Measurements from ENCODE around the gene ABHD14A. TPM values are rescaled to one million over a fixed set of nuclear protein-coding genes. Genes with fewer than 3 reads are reported as not detected.
"Not testable (repeated sequence)": the region's sequence is repeated elsewhere in the genome, so short reads cannot be mapped to it uniquely, and the experiment has no call there.

Gene ABHD14A
- total RNA-seq = 1 to 10 TPM; 6.1 to 8.6 TPM
- long read RNA-seq, transcript ABHD14A-201 (5 exons, 1,062 nt) = major isoform, 7 of 11 reads
- long read RNA-seq, partial matches to known transcripts = 0 of 11 reads
- long read RNA-seq, other reads (novel, unspliced or antisense) = 4 of 11 reads

- intact Hi-C loops (cut with DNase I, micrococcal nuclease) = no loop called here
- DNase-seq (peak; percentile 87 to 88), ATAC-seq (peak; percentile 84)
Observed at GRCh38 chr3:51974963-51975851, at the start of gene ABHD14A. Gene ABHD14A, plus strand, starts transcription at chr3:51975064. Its CDS starts 72 bp downstream, at chr3:51975136.

- intact Hi-C loops (cut with DNase I, micrococcal nuclease) = no loop called here
- ATAC-seq (no peak), DNase-seq (no peak)
Observed at GRCh38 chr3:51927061-51927977, 47.5 kb upstream of the ABHD14A start.

DNA sequence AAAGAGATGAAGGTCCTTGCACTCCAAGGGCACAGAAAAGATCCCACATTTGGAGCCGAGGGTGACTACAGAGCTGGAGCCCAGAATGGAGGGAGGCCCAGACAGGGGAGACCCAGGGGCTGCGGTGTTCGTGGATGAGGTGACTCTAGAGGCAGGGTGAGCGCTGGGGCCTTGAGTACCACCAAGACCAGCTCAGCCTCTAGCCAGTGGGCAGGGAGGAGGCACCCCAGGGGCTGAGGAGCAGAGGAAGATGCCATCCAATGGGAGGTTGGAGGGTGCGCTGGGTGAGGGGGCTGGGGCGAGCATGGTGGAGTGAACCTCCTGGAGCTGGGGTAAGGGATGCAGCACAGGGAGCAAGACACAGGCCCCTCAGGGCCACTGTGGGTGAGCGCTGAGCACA is 46.4 kb upstream of the ABHD14A start:
- DNase-seq (no peak), ATAC-seq (no peak)
- intact Hi-C loops (cut with DNase I, micrococcal nuclease) = no loop called here

- DNase-seq; intact Hi-C loops (cut with DNase I, micrococcal nuclease); ATAC-seq: not testable (repeated sequence)
Observed at GRCh38 chr3:51928981-51929380, 45.9 kb upstream of the ABHD14A start.

DNA sequence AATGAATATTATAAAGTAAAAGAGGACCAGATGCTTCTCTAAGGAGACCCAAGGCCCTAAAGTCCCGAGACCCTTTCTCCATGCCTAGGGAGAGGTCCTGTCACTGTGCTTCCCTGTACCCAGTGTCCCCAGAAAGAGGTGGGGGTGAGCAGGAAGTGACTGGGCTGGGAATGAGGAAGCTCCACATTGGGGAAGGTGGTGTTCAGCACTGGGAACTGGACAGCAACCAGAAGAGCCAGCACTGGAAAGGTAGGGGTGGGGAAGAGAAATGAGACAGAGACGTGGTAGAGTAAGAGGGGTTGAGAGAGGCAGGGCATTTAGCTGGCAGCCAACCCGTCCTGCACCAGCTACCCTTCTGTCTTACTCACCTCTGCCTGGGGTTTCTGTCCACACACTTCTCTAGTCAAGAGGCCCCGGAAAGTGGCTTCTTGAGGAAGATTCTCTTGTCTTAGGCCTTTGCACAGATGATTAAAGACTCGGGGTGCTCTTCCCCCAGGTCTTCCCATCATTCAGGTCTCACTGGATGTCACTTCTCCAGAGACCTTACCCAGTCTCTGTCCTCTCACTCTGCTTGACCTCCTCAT is 45.4 kb upstream of the ABHD14A start:
- no peak for DNase-seq
- intact Hi-C loops (cut with DNase I, micrococcal nuclease) = no loop called here
- ATAC-seq = peak; percentile 58

GRCh38 chr3:51930439-51930838 is 44.4 kb upstream of the ABHD14A start:
- DNase-seq = no peak
- intact Hi-C loops (cut with DNase I, micrococcal nuclease) = no loop called here
- ATAC-seq = no peak

DNA sequence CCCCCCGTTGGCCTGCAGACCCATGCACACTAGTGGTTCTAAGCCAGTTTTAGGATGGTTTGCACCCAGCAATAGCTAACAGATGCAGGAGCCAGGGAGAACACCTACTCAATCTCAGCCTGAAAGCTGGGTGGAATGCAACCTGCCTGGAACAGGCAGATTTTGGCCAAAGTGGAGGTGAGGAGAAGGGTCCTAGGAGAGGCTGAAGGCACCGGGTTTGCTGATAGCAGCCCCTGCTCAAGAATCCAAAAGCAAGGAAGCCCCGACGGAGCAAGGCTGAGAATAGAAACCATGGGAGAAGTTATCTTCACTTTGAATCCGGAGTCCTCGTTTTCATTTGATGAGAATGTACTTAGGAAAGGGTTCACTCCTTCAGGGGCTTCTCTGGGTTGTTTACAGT is 43.1 kb upstream of the ABHD14A start:
- ATAC-seq (no peak), DNase-seq (no peak)
- intact Hi-C loops (cut with DNase I, micrococcal nuclease) = no loop called here

DNA sequence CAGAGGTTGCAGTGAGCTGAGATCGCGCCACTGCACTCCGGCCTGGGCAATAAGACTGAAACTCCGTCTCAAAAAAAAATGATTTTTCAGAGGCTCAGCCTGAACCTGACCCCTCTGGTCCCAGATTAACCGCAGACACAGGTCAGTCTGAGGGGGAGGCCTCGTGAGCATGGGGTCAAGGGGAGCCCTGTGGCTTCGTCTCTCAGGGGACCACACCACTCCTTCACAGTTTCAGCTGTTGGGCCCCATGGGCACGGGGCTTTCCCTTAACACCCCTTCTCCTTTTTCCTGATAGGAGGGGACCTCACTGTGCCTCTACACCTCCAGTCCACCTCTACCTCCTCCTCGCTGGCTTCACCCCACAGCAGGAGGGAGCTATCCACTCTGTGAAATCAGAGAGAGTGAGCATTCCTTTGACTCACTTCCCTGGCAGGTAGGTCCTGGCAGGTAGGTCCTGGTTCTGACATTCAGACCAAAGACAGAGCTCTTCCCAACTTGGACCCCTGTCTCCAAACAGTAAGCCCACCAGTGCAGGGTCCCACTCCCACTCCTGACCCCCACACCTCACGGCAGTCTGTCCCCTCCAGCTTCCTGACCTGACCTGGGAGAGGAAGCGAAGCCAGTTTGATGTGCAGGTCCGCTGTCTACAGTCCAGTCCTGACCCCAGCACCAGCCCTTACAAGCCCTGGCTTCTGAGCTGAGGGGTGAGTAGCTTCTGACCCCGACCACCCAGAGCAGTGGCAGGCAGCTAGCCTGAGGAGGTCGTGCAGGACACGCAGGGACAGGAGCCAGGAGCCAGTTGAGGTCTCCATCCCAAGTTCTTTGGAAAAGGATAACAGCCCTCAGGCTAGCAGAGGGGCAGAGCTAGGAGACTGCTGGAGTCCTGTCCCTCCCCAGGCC is 42.1 kb upstream of the ABHD14A start:
- no peak for DNase-seq
- intact Hi-C loops (cut with DNase I, micrococcal nuclease) = no loop called here
- ATAC-seq = no peak

DNA sequence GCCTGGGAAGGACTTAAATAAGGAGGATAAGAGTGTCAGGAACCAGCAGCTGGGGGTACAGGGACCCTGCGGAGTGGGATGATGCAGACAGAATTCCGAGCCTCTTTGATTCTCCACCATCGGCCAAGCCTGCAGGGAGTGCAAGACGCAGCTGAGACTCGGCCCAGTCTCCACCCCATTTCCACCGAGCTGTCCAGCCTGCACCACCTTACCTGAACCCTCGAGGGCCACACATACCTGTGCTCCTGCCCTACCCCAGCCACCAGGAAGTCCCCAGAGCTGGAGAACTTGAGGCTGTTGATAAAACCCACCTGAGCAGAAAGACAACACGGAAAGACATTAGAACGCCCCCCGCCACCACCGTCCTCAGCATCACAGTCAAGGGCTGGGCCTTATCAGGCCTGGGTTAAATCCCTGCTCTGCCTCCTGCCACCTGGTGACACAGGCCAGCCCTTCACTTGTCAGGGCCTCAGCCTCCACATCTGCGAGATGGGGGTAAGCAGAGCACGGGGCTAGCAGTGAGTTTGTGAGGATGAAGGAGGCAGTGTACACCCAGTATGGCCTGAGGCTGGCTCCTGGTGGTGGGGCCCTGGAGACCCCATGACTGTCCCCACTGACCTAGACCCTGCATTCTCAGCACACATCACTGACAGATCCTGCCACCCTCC is 41.3 kb upstream of the ABHD14A start:
- no peak for ATAC-seq
- intact Hi-C loops (cut with DNase I, micrococcal nuclease) = no loop called here
- no peak for DNase-seq

- ATAC-seq (no peak), DNase-seq (no peak)
- intact Hi-C loops (cut with DNase I, micrococcal nuclease) = no loop called here
Observed at GRCh38 chr3:51934139-51934850, 40.6 kb upstream of the ABHD14A start.

DNA sequence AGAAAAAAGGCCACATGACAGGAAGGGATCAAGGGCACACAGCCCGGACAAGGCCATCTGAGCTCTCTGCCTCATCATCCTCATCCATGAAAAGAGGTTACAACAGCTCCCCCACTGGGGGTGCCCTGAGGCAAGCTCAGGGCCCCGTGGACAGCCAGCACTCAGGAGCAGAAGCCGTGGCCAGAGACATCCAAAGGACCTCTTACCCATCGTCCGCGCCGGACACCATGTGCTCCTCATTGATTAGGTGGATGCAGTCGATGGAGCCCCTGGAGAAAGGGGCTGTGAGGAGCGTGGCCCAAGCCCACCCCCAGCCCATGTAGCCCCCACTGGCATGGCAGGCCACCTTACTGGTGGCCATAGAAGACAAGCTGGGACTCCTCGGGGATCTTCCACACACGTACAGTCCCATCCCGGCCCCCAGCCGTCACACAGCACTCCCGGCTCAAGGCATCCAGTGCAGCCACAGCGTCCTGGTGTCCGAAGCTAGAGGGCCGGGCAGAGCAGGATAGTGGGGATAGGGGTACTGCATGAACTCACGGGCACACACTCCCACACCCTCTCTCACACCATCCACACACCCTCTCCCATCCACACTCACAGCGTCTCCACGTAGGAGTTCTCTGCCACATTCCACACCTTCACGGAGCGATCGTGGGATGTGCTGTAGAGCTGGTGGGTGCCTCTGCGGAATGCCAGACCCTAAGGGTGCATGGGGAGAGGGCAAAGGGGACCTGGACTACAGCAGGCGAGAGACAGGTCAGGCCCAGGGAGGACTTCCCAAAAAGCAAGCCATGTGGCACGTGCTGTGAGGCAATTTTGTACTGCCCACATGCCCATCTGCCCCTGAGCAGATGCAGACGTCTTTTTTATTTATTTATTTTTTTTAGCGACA is 39.6 kb upstream of the ABHD14A start:
- intact Hi-C loops (cut with DNase I, micrococcal nuclease) = no loop called here
- DNase-seq = no peak
- no peak for ATAC-seq

- ATAC-seq (no peak), DNase-seq (no peak)
- intact Hi-C loops (cut with DNase I, micrococcal nuclease) = no loop called here
Observed at GRCh38 chr3:51935886-51936755, 38.7 kb upstream of the ABHD14A start.

DNA sequence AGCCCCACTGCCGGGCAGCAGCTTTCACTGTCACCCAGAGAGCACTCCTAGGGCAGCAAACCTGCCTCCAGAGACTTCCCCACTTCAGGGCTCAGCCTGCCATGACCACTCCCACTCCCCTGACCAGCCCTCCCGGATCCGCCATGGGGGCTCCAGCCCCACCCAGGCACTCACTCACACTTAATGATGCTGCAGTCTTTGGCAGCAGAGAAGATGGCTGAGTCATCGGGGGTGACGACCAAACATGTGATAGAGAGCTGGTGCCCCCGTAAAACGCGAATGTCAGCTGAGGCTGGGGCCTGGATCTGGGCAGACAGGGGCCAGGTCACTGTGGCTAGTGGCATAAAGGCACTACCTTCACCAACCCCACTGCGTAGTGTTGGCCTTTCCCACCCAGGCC is 37.9 kb upstream of the ABHD14A start:
- intact Hi-C loops (cut with DNase I, micrococcal nuclease) = no loop called here
- DNase-seq (no peak), ATAC-seq (no peak)

DNA sequence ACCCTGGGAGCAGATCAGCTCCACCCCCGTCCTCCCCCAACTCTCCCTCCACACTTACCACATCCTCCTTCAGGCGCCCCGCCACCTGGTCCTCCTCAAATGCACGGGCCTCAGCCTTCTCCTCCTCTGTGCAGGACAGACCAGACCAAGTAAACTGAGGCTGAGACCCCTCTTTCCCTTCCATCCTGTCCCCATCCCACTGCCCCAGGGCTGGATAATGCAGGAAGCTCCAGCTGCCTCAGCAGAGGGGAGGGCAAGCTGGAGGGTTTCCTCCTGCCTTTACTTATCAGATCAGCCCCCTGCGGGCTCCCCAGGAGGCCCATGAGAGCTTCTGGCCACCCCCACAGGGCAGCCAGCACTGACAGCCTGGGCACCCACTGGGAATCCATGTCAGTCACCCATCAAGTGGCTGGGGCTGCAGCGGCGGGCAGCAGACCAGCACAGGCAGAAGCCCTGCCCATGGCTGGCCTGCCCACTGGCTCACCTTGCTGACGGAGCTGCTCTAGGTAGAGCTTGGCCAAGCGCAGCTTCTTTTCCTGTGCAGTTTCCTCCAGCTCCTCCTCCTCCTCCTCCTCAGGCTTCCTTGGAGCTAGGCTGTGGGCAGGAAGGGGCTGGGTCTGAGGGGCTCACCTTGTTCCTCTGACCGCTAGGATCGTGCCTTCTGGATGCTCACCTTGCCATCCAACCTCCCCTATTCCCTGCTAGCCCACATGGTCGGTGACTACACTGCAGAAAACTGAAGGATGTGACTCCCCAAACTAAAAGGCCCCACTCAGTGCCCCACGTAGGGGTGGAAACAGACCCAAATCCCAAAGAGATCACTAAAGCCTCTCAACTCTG is 37.0 kb upstream of the ABHD14A start:
- DNase-seq (no peak), ATAC-seq (no peak)
- intact Hi-C loops (cut with DNase I, micrococcal nuclease) = no loop called here

Data from left colon (tissue), 2 donors.